DLD1 (cell line): ENCODE results near the gene LDB2.

Experiments
- in situ Hi-C: cut with HindIII; loops from 2 replicates; pipeline ENCODE4 v1.10.0; 2017; ENCODE audit warnings: low sequenced_read_pairs

Gene LDB2

GRCh38 chr4:16897991-16898827 is at the start of gene LDB2:
Gene LDB2, minus strand, starts transcription at chr4:16898645.
- in situ Hi-C loops, result no loop called here

GRCh38 chr4:16942491-16942890 is 44.0 kb upstream of the LDB2 start:
- in situ Hi-C loops, result no loop called here

- in situ Hi-C loops, result no loop called here
These were observed 40.7 kb upstream of the LDB2 start for GRCh38 chr4:16939178-16939577.

DNA sequence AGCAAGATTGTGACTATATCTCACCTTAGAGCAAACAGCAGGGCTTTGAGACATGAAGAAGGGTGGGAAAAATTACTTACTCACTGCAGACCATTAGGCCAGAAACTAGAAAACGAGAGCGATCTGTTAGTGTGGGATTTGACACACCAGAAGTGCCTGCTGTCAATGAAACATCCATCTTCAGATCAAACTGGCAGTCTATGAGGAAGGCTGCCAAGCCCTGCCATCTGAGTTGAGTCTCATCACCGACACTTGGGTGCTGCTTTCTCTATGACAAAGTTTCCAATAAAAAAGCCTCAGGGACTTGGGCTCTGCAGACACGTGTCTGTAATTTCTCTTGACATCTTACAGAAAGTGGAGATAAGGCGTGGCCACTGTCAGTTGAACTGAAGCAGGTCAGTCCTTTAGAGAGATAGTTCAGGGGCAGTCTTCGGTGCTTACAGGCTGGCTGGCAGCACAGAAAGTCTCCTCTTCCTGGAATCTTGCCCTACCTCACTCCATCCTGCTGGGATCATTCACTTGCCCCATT is 40.1 kb upstream of the LDB2 start:
- in situ Hi-C loops, result no loop called here

DNA sequence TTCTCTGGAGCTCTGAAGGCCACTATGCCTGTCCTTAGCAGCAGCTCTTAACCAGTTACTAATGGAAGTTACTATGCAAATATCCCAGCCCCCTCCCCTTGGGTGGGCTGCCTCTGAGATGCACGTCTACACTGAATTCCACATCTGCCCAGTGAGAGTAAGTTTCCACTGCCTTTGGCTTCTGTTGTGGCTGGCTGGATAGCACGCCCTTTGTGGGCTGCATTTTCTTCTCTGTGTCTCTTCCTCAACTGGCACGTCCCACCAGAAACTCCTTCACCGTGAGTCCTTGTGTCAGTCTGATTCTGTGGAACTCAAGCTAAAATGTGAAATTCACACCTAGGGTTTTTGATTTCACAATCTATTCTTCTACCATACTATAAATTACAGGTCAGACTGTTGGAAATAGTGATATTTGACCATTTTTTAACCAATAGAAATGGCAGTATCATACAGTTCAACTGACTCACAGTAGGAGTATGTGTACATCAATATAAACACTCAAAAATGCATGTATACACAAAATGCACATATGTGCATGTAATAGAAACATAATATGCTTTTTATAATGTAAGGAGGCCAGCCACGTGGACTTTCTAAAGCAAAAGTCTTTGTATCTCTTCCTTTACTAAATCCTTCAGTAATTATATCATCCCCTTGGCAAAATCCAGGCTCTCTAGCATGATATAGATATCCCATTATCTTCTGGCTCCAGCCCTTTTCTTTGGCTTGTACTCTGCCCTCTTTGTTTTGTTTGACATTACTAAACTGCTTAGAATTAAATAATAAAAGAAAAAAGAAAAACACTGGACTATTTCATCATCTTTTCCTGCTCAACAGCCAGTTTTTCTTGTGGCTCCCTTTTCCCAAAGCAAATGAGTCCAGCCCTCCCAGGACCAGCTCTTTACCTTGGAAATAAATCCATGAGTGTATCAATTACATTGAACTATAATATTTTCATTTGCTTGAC is 33.2 kb upstream of the LDB2 start:
- in situ Hi-C loops, result no loop called here

- in situ Hi-C loops, result no loop called here
These were observed 27.8 kb upstream of the LDB2 start for GRCh38 chr4:16926214-16926613.

- in situ Hi-C loops, result loop anchor here (10.0 kb wide), 1 partner anchor 46 kb away; no protein-coding TSS in a partner anchor
These were observed 20.3 kb upstream of the LDB2 start for GRCh38 chr4:16918716-16919115.

- in situ Hi-C loops, result loop anchor here (10.0 kb wide), 1 partner anchor 48 kb away; no protein-coding TSS in a partner anchor
These were observed 18.4 kb upstream of the LDB2 start for GRCh38 chr4:16916719-16917337.

DNA sequence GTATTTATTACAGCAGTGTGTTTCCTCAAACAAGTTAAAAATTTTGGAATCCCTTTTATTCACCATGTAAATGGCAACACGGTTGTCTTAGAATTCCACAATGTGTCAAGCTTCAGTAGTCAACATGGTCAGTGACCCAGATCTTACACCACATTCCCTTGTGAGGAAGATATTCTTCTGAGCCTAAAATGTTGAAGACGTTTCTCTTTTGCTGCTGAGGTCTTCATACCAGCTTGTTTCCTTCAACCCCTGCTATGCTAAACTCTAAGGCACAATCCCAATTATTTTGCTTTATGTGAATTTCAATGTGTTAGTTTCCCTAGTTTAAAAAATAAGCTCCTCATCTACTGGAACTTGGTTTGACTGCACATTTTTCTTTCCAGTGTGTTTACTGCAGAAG is 17.6 kb upstream of the LDB2 start:
- in situ Hi-C loops, result loop anchor here (10.0 kb wide), 1 partner anchor 49 kb away; no protein-coding TSS in a partner anchor

GRCh38 chr4:16914208-16914607 is 15.8 kb upstream of the LDB2 start:
- in situ Hi-C loops, result loop anchor here (10.0 kb wide), 1 partner anchor 51 kb away; no protein-coding TSS in a partner anchor

DNA sequence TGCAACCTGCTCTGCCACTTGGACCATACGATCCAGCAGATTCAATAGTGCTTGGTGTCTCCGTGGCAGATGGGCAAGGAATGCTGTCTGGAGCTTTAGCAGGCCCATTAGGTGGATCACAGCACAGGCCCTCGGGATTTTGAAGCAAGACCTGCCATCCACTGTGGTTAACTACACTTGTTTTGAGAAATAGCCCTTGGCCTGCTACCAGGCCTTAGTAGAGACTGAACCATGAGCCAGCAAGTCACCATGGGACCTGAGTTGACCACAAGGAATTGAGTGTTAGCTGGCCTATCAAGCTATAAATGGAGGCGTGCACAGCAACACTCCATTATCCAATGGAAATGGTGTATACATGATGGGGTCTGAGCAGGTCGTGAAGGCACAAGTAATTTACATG is 14.5 kb upstream of the LDB2 start:
- in situ Hi-C loops, result loop anchor here (10.0 kb wide), 1 partner anchor 52 kb away; no protein-coding TSS in a partner anchor

DNA sequence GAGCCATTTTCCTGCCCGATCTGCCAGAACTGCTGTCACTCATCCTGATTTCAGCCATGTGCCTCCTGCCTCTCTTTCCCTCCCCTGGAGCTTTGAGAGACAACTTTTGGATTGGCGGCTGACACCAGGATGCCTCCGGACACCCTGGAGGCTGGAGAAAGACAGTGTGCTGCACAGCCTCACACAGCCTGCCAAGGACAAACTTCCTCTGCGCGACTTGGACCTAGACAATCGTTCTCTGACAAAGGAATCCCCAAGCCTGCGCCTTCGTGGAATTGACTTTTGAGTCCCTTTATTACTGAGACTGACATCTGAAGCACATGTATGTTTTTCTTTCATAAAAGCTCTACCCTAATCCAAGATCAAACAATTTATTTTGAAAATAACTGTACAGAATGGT is 10.8 kb upstream of the LDB2 start:
- in situ Hi-C loops, result no loop called here

- in situ Hi-C loops, result no loop called here
These were observed 10.1 kb upstream of the LDB2 start for GRCh38 chr4:16908377-16909021.

GRCh38 chr4:16900325-16900724 is 1.9 kb upstream of the LDB2 start:
- in situ Hi-C loops, result no loop called here

DNA sequence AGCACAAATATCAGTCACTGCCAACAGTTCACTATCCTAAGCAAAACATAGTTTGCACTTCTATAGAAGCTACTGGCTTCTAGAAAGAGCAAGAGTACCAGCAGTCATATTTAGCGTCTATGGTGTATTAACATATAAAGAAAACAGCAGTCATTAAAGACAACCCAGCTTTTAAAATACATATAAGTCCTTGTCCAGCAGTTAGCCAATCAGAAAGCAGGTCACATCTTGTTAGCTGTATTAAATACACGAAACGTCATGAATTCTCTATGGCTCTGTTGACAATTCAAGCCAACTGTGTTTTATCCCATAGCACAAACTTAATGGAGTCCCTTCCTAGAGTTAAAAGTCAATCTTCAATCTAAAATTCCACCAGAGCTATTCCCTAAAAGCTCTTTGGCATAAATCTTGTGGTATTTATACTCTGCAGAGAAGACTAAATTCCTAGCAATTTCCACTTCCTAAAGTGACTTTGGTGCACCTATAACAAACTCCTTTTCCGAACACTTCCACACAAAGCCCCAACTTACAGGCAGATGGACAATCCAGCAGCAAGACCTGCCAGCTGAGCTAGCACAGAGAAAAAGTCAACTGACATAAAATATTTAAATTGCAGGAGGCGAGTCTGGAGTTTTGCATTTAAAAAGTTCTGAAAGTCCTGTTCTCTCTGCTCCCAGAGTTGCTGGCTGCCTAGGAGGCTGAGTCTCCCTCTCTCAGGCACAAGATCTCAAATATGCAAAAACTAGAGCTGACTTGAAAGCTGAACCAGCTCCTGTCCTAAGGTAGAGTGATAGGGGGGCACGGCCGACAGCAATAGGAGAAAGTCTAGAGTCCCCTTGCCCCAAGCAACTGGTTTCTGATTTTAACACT is 1.3 kb downstream of the LDB2 start:
- in situ Hi-C loops, result no loop called here

DNA sequence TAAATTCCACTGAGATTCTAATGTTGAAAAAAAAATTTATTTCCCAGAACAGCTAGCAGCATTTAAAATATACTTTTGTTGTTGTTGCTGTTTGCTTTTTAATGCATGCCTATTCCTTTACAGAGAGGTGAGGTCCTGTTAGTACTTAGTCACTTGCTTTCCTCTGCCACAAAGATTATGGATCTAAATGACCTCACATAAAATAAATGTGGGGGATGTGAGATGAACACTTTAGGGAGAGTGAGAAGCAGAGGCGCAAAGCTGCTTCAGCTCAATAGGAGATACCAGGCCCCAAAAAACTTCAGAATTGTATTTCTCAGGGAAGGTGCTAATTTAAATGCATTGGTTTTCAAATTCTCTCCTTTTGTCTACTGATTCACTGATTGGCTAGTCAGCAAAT is 4.0 kb downstream of the LDB2 start:
- in situ Hi-C loops, result no loop called here

DNA sequence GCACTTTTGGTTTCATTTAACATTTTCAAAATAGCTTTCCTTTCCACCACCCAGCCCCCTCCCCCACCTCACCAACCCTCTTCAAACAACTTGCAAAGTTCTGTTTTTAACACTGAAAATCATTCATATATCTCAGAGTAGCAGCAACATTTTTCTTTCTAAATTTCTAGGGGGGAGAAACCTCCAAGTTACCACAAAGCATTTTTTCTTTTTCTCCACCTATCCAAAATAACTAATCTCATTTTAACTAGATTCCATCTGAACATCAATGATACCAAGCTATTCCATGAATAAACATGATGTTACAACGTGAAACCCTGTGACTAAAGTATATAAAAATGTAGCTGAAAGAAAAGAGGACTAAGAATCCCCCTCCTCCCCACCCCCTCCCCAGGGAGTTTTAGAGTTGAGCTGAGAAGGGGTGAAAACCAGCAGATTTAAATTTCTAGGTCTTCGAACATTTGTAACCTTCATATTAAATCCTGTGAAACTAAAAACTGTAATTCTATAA is 5.2 kb downstream of the LDB2 start:
- in situ Hi-C loops, result no loop called here

GRCh38 chr4:16890651-16891050 is 7.8 kb downstream of the LDB2 start:
- in situ Hi-C loops, result no loop called here

DNA sequence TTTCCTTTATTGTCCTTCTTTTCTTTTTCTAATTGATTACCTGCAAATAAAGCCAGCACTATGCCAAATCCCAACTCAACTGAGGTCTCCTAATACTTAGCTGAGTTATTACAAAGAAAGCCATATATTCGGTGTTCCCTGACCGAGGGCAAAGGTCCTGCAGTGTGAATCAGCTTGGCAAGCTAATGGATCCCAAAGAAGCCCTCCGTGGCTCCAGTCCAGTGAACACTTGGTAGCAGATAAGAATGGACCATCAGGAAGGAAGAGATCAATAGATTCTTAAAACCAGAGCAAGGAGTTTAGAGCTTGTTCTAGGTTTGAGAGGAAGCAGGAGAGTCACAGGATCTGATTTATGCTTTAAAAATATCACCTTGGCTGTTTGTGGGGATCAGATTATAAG is 8.5 kb downstream of the LDB2 start:
- in situ Hi-C loops, result no loop called here
